Measurements from ENCODE around the gene OSBPL1A.

DNA sequence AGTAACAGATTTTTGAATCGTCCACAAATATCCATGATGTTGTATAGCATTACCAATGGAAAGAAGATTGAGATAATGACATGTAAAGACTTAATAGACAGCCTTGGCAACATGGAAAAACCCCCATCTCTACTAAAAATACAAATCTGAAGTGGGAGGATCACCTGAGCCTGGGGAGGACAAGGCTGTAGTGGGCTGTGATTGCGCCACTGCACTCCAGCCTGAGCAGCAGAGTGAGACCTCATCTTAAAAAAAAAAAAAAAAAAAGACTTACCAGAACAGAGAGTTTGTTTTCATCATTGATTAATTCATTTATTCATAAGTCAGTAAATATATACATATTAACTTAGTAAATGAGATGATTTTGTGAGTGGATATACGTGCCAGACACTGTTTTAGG is 7.0 kb upstream of the OSBPL1A start:
- TF ChIP-seq, protein P1, sequence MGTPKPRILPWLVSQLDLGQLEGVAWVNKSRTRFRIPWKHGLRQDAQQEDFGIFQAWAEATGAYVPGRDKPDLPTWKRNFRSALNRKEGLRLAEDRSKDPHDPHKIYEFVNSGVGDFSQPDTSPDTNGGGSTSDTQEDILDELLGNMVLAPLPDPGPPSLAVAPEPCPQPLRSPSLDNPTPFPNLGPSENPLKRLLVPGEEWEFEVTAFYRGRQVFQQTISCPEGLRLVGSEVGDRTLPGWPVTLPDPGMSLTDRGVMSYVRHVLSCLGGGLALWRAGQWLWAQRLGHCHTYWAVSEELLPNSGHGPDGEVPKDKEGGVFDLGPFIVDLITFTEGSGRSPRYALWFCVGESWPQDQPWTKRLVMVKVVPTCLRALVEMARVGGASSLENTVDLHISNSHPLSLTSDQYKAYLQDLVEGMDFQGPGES (IDR thresholded peaks at IDR 0.05; ENCODE audit: low read depth, low read length): no peak
- TF ChIP-seq, protein P2, sequence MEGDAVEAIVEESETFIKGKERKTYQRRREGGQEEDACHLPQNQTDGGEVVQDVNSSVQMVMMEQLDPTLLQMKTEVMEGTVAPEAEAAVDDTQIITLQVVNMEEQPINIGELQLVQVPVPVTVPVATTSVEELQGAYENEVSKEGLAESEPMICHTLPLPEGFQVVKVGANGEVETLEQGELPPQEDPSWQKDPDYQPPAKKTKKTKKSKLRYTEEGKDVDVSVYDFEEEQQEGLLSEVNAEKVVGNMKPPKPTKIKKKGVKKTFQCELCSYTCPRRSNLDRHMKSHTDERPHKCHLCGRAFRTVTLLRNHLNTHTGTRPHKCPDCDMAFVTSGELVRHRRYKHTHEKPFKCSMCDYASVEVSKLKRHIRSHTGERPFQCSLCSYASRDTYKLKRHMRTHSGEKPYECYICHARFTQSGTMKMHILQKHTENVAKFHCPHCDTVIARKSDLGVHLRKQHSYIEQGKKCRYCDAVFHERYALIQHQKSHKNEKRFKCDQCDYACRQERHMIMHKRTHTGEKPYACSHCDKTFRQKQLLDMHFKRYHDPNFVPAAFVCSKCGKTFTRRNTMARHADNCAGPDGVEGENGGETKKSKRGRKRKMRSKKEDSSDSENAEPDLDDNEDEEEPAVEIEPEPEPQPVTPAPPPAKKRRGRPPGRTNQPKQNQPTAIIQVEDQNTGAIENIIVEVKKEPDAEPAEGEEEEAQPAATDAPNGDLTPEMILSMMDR (IDR thresholded peaks at IDR 0.05): no peak
- no peak for TF ChIP-seq RAD21 (IDR thresholded peaks at IDR 0.05; ENCODE audit: low read length)

Data from SK-N-SH (cell line).